GM23338 (cell line): ENCODE data around the gene ZNF804B.

ENCODE experiments used
- CTCF ChIP-seq, 2 experiments: fragments of 200-600 bp in 1 of 2; sonication (generic) in 1 of 2; conservative IDR thresholded peaks; 2 replicates each; pipeline versions ENCODE4 v1.5.1 to v1.6.1; 2016 to 2017; ENCODE audit warnings: antibody characterized with exemption in 2 of 2, low read depth in 2 of 2, mild to moderate bottlenecking in 2 of 2, moderate library complexity in 1 of 2
- EZH2 ChIP-seq: fragments of 200-600 bp; sonication (generic); IDR thresholded peaks from one replicate; pipeline ENCODE4 v1.8.0; 2017; ENCODE audit warnings: antibody characterized with exemption, mild to moderate bottlenecking, low read depth; ENCODE audit not compliant: unreplicated experiment
- EZH2phosphoT487 ChIP-seq: fragments of 200-600 bp; sonication (generic); IDR thresholded peaks from one replicate; pipeline ENCODE4 v1.8.1; 2018; ENCODE audit warnings: antibody characterized with exemption; ENCODE audit not compliant: unreplicated experiment
- POLR2AphosphoS5 ChIP-seq: IDR thresholded peaks from 2 replicates; pipeline ENCODE4 v1.6.1; 2016; ENCODE audit warnings: antibody characterized with exemption, low read depth
- STAT1 ChIP-seq: IDR thresholded peaks from one replicate; pipeline ENCODE4 v1.6.1; 2016; ENCODE audit warnings: antibody characterized with exemption; ENCODE audit not compliant: unreplicated experiment
- ZNF114 ChIP-seq: fragments of 250-450 bp; sonication (Bioruptor Pico); IDR thresholded peaks from 2 replicates; pipeline ENCODE4 v1.5.0; 2020; ENCODE audit warnings: mild to moderate bottlenecking, moderate library complexity
- ZNF462 ChIP-seq: fragments of 250-450 bp; sonication (Bioruptor Pico); IDR thresholded peaks from 2 replicates; pipeline ENCODE4 v1.5.0; 2020; ENCODE audit warnings: mild to moderate bottlenecking, moderate library complexity

- TF ChIP-seq CTCF (conservative IDR thresholded peaks at IDR 0.05; ENCODE audit: low read depth in 2 of 2) = no peak
- TF ChIP-seq EZH2 = no peak
- no peak for TF ChIP-seq POLR2AphosphoS5
- TF ChIP-seq EZH2phosphoT487 = no peak
- TF ChIP-seq STAT1 = no peak
- TF ChIP-seq ZNF462 (CRISPR knock-in tag) = no peak
- TF ChIP-seq ZNF114 (CRISPR knock-in tag) = no peak
These were observed 2.7 kb upstream of the ZNF804B start for GRCh38 chr7:88756802-88757201.
